ENCODE results near the gene TCF7L2. TPM values are rescaled to one million over a fixed set of nuclear protein-coding genes. Genes with fewer than 3 reads are reported as not detected.

TCF7L2 gene
- total RNA-seq, 1 donor from 2014 or later = 0.21 TPM

- peaks cover 70% of the 10 kb centered on the region for H3K27me3 Mint-ChIP-seq
Observed at GRCh38 chr10:113001599-113002448, 51.8 kb downstream of the TCF7L2 start.

DNA sequence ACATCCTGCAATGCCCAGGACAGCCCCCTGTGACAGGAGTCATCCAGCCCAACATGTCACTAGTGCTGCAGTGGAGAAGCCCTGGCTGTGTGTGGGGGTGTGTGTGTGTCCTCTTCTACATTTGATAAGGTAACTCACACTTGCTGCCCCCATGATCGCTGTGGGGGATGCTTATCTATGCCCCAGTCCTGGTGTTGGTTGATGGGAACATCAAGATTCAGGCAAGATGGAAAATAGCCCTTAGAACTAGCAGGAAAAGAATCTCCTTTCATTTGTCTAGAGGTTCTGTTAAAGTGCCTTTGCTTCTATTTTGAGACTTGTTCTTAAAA lies 52.4 kb downstream of the TCF7L2 start:
- Mint-ChIP-seq H3K36me3 (ENCODE audit: low read depth) (no peaks in the 10 kb centered on the region), H3K27ac (no peak overlapping the region), H3K9me3 (no peaks in the 10 kb centered on the region), H3K27me3 (peaks cover 70% of the 10 kb centered on the region), H3K4me1 (peaks cover 7% of the 10 kb centered on the region), H3K4me3 (no peak overlapping the region)
- intact Hi-C loops (cut with micrococcal nuclease) = no loop called here
- no peak for DNase-seq

More at GRCh38 chr10:113001599-113002448, 51.8 kb downstream of the TCF7L2 start:
- Mint-ChIP-seq H3K27ac (no peak overlapping the region), H3K36me3 (ENCODE audit: low read depth) (no peaks in the 10 kb centered on the region), H3K4me3 (no peak overlapping the region), H3K4me1 (peaks cover 1% of the 10 kb centered on the region), H3K9me3 (no peaks in the 10 kb centered on the region)
- no peak for DNase-seq
- intact Hi-C loops (cut with micrococcal nuclease) = no loop called here

DNA sequence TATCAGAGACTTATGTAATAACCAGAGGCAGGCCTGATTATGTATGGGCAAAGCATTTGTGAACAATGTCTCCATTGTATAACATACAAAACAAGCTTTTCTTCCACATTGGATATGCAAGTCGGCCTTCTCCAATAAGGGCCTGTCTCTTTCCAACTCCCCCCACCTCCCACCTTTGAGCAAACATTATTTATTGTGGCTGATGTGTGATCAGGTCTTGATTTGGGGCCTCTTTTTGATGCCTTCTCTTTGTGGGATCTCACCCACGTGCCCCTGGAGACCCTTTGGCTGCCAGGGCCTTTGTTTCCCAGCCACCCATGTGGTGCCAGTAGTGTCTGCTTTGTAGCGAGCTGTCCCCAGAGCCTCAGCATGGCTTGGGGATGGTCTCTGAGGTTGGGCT lies 53.0 kb downstream of the TCF7L2 start:
- intact Hi-C loops (cut with micrococcal nuclease) = no loop called here
- Mint-ChIP-seq H3K9me3 (no peaks in the 10 kb centered on the region), H3K4me3 (no peak overlapping the region), H3K27me3 (peaks cover 71% of the 10 kb centered on the region), H3K27ac (no peak overlapping the region), H3K4me1 (peaks cover 13% of the 10 kb centered on the region), H3K36me3 (ENCODE audit: low read depth) (no peaks in the 10 kb centered on the region)
- no peak for DNase-seq

DNA sequence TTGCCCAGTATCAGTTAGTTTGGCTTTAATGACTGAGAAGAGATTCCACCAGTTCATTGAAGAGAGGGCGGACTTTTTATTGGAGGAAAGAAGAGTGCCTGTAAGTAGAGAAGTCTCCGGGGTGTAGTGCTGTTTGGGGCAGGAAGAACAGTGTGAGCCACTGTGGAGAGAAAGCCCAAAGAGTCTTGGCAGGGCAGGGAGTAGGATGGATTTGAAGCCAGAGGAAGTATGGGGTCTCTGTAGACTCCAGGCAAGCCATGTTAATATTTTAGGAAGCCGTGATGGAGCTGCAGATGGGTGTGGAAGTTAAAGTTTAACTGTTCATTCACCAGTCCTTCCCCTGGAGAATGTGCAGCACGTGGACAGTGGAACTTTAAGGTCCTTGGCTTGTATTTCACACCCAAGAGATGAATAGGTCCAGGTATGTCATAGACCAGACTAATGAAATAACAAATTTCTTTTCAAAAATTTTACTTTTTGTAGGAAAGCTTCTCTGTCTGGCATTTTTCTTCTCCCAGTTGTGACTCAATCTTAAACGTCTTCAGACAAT lies 54.1 kb downstream of the TCF7L2 start:
- intact Hi-C loops (cut with micrococcal nuclease) = no loop called here
- DNase-seq = no peak
- Mint-ChIP-seq H3K36me3 (ENCODE audit: low read depth) (no peaks in the 10 kb centered on the region), H3K27ac (no peak overlapping the region), H3K9me3 (no peaks in the 10 kb centered on the region), H3K27me3 (peaks cover 75% of the 10 kb centered on the region), H3K4me3 (no peak overlapping the region), H3K4me1 (peaks cover 13% of the 10 kb centered on the region)

DNA sequence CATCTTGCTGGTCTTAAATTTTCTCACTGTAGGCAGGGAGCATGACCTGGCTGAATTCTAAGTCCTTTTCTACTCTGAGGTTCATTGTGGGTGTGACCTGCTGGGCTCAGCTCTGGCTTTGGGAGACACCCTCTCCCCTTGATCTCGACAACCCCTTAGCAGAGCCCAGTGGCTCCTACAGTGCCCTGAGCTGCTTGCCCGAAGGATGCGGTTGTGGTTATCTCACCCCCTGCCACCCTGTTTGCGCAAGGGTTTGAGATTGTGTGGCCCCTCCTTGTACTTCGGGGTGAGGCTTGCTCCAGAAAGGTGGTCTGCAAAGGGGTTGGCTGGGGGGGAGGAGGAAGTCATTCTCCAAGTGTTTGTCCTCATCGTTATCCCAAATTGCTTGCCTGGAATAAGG lies 55.3 kb downstream of the TCF7L2 start:
- Mint-ChIP-seq H3K36me3 (ENCODE audit: low read depth) (no peaks in the 10 kb centered on the region), H3K9me3 (no peaks in the 10 kb centered on the region), H3K27ac (no peak overlapping the region), H3K4me3 (no peak overlapping the region), H3K4me1 (peaks cover 13% of the 10 kb centered on the region), H3K27me3 (peaks cover 75% of the 10 kb centered on the region)
- intact Hi-C loops (cut with micrococcal nuclease) = no loop called here
- no peak for DNase-seq

DNA sequence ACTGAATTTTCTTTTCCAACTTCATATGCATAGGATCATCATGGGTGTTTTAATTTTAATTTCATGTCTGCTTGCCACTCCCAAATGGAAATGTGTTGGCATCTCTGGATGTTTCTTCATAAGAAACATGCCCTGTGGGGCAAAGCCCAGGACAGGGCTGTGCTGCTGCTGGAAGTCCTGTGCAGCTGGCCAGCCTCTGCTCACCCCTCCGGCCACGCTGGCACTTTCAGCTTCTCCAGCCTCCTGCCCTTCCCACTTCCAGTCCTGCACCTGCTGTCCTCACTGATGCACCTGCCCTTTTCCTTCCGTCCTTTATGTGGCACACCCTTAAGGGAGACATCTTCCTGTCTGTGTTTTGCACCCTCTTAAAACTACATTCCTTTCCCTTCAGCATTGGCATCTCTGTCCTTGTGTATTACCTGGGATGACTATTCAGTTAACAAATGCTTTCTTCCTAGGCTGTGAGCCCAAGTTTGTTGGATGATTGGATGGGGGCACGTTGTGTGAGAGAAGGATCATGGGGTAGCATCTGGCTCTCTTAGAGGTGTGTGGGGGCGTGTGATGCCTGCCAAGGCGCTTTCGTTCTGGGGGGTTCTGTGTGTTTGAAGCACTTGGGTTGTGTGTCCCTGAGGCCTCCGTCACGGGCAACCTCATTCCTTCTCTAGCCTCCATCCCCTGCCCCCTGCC lies 56.8 kb downstream of the TCF7L2 start:
- no peak for DNase-seq
- Mint-ChIP-seq H3K36me3 (ENCODE audit: low read depth) (no peaks in the 10 kb centered on the region), H3K27me3 (peaks cover 76% of the 10 kb centered on the region), H3K27ac (no peak overlapping the region), H3K4me3 (no peak overlapping the region), H3K9me3 (no peaks in the 10 kb centered on the region), H3K4me1 (peaks cover 13% of the 10 kb centered on the region)
- intact Hi-C loops (cut with micrococcal nuclease) = loop anchor here (2.0 kb wide), 1 partner anchor 20 kb away; no protein-coding TSS in a partner anchor

DNA sequence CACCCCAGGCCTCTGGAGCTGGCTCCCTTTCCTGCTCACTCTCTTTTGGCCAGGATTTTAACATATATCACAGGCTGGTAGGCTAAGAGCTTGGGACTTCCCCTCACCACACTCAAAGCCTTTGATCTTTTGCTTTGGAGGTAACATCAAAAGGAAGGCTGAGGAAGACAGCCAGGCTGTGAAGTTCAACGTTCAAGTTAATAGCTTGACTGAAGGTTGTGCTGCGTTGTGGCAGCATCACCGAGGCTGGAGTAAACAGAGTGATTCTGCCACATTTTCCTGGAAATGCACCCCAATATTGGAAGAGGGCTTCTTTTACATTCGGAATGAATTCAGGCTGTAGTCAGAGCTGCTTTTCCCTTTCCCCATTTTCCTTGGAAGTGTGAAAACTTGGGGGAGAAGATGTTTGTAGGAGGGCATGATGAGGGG lies 57.3 kb downstream of the TCF7L2 start:
- Mint-ChIP-seq H3K36me3 (ENCODE audit: low read depth) (no peaks in the 10 kb centered on the region), H3K4me1 (peaks cover 13% of the 10 kb centered on the region), H3K4me3 (no peak overlapping the region), H3K27ac (no peak overlapping the region), H3K27me3 (peaks cover 78% of the 10 kb centered on the region), H3K9me3 (no peaks in the 10 kb centered on the region)
- intact Hi-C loops (cut with micrococcal nuclease) = loop anchor here (2.0 kb wide), 1 partner anchor 21 kb away; no protein-coding TSS in a partner anchor
- peak; percentile 81 for DNase-seq

GRCh38 chr10:113007821-113008220 lies 57.8 kb downstream of the TCF7L2 start:
- peak; percentile 55 for DNase-seq
- H3K36me3 Mint-ChIP-seq (ENCODE audit: low read depth) = no peaks in the 10 kb centered on the region
- no peak overlapping the region for H3K27ac Mint-ChIP-seq
- peaks cover 13% of the 10 kb centered on the region for H3K4me1 Mint-ChIP-seq
- peaks cover 75% of the 10 kb centered on the region for H3K27me3 Mint-ChIP-seq
- no peaks in the 10 kb centered on the region for H3K9me3 Mint-ChIP-seq
- intact Hi-C loops (cut with micrococcal nuclease) = loop anchor here (2.0 kb wide), 1 partner anchor 21 kb away; no protein-coding TSS in a partner anchor
- peak overlapping the region; percentile 57 for H3K4me3 Mint-ChIP-seq

GRCh38 chr10:113011592-113012374 lies 61.7 kb downstream of the TCF7L2 start:
- no peak for DNase-seq
- Mint-ChIP-seq H3K9me3 (no peaks in the 10 kb centered on the region), H3K4me3 (no peak overlapping the region), H3K4me1 (peaks cover 13% of the 10 kb centered on the region), H3K27ac (no peak overlapping the region), H3K36me3 (ENCODE audit: low read depth) (no peaks in the 10 kb centered on the region), H3K27me3 (peaks cover 59% of the 10 kb centered on the region)
- intact Hi-C loops (cut with micrococcal nuclease) = no loop called here

DNA sequence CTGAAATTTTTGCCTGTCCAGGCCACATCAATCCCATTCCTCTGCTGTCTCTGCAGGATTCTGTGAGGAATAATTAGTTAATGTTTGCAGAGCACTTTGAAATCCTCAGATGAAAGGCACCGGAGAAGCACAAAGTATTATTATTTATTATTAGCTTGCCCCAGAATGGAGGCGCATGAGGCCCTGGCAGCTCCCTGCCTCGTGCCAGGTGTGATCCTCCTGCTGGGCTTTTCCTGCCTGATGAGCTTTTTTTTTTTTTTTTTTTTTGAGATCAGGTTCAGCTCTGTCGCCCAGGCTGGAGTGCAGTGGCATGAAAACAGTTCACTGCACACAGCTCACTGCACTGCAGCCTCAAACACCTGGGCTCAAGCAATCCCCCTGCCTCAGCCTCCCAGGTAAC lies 65.2 kb downstream of the TCF7L2 start:
- Mint-ChIP-seq H3K27ac (no peak overlapping the region), H3K36me3 (ENCODE audit: low read depth) (no peaks in the 10 kb centered on the region), H3K27me3 (peaks cover 37% of the 10 kb centered on the region), H3K4me1 (no peaks in the 10 kb centered on the region), H3K4me3 (no peak overlapping the region), H3K9me3 (no peaks in the 10 kb centered on the region)
- DNase-seq = no peak
- intact Hi-C loops (cut with micrococcal nuclease) = no loop called here

DNA sequence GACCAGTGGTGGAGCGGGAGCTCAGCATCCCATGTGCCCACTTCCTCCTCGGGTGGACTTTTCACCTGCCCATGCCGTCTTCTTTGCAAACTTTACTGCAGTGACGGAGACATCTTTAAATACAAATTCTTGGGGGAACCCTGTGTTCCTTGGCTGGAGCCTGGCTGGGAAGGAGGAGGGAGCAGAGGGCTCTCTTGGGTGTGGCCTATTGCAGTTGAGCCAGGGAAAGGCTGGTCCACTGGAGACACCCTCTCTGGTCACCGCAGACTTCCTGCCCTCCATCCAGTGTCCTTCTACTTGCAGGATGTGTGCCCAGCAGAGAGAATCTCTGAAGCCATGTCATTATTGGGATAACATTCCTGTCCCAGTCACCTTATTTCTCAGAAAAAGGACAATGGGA lies 67.3 kb downstream of the TCF7L2 start:
- Mint-ChIP-seq H3K4me3 (no peak overlapping the region), H3K27ac (no peak overlapping the region), H3K4me1 (no peaks in the 10 kb centered on the region), H3K27me3 (peaks cover 17% of the 10 kb centered on the region), H3K9me3 (no peaks in the 10 kb centered on the region), H3K36me3 (ENCODE audit: low read depth) (no peaks in the 10 kb centered on the region)
- intact Hi-C loops (cut with micrococcal nuclease) = no loop called here
- DNase-seq = no peak

DNA sequence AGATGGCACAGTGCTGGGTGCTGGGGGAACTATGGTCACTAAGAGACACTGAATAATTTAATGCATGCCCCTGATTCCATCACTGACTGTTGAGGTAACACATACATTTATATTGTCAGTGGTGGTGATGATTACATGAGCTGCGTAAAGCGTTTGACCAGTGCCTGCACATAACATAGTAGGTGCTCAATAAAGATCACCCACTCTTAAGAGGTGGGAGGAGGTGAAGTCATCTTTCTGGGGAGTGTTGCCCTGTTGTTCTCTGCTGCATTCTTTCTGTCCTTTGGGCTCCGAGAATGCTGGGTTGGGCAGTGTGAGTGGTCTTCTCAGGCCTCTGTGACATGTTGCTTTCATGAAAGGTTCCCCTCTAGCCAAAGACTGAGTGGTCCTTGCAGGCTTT lies 68.0 kb downstream of the TCF7L2 start:
- DNase-seq = no peak
- no peaks in the 10 kb centered on the region for H3K4me1 Mint-ChIP-seq
- intact Hi-C loops (cut with micrococcal nuclease) = no loop called here
- peaks cover 18% of the 10 kb centered on the region for H3K27me3 Mint-ChIP-seq
- no peak overlapping the region for H3K4me3 Mint-ChIP-seq
- H3K36me3 Mint-ChIP-seq (ENCODE audit: low read depth) = no peaks in the 10 kb centered on the region
- no peaks in the 10 kb centered on the region for H3K9me3 Mint-ChIP-seq
- no peak overlapping the region for H3K27ac Mint-ChIP-seq

GRCh38 chr10:113019096-113019495 lies 69.0 kb downstream of the TCF7L2 start:
- peaks cover 11% of the 10 kb centered on the region for H3K27me3 Mint-ChIP-seq
- no peaks in the 10 kb centered on the region for H3K9me3 Mint-ChIP-seq
- H3K4me1 Mint-ChIP-seq = no peaks in the 10 kb centered on the region
- DNase-seq = no peak
- intact Hi-C loops (cut with micrococcal nuclease) = no loop called here
- no peak overlapping the region for H3K4me3 Mint-ChIP-seq
- no peak overlapping the region for H3K27ac Mint-ChIP-seq
- no peaks in the 10 kb centered on the region for H3K36me3 Mint-ChIP-seq (ENCODE audit: low read depth)

Measured in activated CD4-positive, alpha-beta T cell treated with anti-CD3 and anti-CD28 coated beads, Interleukin-2, amount 10 ng/mL, durations not matched to agents 24 days and 14 days (primary cell).